SW 1271 (cell line): ENCODE measurements around the gene TXNDC16.
"Not testable (repeated sequence)": the region's sequence is repeated elsewhere in the genome, so short reads cannot be mapped to it uniquely, and the experiment has no call there.

ENCODE experiments used
- DNase-seq, 2 experiments: peaks; one replicate each; lab custom pipeline; 2025; lab: John Stamatoyannopoulos, UW

TXNDC16 gene

GRCh38 chr14:52552063-52552988 is at the start of gene TXNDC16, which contains the start of gene GPR137C:
TSS of gene TXNDC16 (minus strand) at chr14:52552505. CDS start at chr14:52543557, 8,948 bp downstream.
TSS of gene GPR137C (plus strand) at chr14:52552836. CDS start at chr14:52553148, 312 bp downstream.
- DNase-seq, result peak; percentile 99

- no peak for DNase-seq
These were observed 47.7 kb upstream of the TXNDC16 start for GRCh38 chr14:52599974-52600373.

DNA sequence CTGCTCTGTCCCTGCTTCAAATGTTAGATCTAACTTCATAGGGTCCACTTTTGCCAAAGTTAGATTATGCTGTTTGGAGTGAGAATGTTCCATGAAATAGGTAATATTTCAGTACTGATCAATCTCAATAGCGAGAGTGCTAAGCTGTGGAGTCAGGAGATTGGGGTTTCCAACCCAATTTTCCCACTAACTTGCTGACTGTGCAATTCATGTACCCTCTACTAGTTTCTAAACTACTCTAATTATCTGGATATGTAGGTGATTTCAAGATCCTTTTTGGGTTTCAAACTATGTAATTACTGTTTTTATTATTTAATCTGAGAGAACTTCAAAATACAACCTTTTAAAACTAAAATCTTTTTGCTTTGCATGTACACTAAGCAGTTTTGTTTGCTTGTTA is 46.3 kb upstream of the TXNDC16 start:
- no peak for DNase-seq

DNA sequence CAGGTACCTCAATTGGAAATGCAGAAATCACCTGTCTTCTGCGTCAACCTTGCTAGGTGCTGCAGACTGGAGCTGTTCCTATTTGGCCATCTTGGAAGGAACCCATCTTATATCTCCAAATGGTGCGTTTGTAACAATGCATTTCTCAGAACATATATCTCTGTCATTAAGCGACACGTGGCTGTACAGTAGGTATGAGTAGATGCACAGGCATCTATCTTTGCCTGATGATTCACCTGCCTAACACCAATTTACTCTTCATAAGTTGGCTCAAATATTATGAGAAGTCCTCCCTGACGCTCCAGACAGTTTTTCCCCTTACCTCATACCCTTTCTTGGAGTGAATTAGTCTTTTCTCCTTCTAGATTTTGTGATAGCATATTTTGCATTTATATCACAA is 44.6 kb upstream of the TXNDC16 start:
- no peak for DNase-seq

DNA sequence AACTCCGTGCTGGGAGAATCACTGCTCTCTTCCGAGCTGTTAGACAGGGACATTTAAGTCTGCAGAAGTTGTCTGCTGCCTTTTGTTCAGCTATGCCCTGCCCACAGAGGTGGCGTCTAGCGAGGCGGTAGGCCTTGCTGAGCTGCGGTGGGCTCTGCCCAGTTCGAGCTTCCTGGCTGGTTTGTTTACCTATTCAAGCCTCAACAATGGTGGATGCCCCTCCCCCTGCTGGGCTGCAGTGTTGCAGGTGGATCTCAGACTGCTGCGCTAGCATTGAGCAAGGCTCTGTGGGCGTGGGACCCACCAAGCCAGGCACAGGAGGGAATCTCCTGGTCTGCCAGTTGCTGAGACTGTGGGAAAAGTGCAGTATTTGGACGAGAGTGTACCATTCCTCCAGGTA is 44.0 kb upstream of the TXNDC16 start:
- DNase-seq, result no peak

DNA sequence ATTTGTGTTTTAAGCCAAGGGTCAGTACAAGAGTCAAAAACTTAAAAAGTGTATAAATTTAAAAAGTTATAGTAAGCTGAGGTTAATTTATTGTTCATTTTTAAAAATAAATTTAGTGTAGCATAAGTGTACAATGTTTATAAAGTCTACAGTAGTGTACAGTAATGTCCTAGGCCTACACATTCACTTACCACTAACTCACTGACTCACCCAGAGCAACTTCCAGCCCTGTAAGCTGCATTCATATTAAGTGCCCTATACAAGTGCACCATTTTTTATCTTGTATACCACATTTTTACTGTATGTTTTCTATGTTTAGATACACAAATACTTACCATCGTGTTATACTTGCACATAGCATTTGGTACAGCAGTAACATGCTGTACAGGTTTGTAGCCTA is 38.0 kb upstream of the TXNDC16 start:
- DNase-seq, result no peak

- DNase-seq, result no peak
These were observed 37.3 kb upstream of the TXNDC16 start for GRCh38 chr14:52589646-52590045.

DNA sequence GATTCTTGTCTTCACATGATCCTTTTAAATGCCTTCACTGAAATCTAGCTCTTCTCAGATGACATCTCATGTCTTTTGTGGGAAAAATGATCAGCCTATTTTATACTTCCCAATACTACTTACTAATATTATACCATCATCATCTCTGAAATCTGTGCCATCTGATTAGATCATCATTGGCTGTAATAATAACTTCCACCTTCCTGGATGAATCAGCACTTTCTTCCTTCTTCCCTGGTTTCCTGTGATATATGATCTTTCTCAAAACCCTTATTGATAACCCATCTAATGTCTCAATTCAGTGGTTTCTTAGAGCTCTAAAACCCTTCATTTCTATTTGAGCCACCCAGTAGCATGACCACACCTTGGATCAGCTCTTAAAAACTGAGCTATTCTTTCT is 31.2 kb upstream of the TXNDC16 start:
- no peak for DNase-seq

DNA sequence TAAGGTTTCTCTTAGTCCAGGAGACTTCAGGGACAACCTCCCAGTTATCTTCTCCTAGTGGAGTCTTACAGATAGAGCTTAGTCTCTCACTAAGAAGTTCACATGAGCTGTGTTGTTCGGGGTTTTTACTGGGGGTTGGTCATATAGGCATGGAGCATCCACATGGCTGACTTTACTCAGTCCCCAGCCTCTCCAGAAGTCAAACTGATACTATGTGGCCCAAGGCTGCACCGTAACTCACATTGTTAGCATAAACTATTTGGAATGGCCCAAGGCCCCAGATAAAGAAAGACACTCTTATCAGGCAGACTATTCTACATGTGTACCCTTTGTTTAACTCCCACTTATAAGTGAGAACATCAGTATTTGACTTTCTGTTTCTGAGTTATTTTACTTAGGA is 23.6 kb upstream of the TXNDC16 start:
- no peak for DNase-seq

DNA sequence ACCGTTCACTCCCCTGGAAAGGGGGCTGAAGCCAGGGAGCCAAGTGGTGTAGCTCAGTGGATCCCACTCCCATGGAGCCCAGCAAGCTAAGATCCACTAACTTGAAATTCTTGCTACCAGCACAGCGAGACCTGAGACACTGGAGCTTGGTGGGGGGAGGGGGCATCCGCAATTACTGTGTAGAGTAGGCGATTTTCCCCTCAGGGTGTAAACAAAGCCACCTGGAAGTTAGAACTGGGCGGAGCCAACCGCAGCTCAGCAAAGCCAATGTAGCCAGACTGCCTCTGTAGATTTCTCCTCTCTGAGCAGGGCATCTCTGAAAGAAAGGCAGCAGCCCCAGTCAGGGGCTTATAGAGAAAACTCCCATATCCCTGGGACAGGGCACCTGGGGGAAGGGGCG is 16.1 kb upstream of the TXNDC16 start:
- DNase-seq, result not testable (repeated sequence)

- DNase-seq, result peak in 1 of 2 experiments; percentile 4
These were observed 10.8 kb upstream of the TXNDC16 start for GRCh38 chr14:52563120-52563519.

- no peak for DNase-seq
These were observed 6.4 kb upstream of the TXNDC16 start for GRCh38 chr14:52558688-52559087.

DNA sequence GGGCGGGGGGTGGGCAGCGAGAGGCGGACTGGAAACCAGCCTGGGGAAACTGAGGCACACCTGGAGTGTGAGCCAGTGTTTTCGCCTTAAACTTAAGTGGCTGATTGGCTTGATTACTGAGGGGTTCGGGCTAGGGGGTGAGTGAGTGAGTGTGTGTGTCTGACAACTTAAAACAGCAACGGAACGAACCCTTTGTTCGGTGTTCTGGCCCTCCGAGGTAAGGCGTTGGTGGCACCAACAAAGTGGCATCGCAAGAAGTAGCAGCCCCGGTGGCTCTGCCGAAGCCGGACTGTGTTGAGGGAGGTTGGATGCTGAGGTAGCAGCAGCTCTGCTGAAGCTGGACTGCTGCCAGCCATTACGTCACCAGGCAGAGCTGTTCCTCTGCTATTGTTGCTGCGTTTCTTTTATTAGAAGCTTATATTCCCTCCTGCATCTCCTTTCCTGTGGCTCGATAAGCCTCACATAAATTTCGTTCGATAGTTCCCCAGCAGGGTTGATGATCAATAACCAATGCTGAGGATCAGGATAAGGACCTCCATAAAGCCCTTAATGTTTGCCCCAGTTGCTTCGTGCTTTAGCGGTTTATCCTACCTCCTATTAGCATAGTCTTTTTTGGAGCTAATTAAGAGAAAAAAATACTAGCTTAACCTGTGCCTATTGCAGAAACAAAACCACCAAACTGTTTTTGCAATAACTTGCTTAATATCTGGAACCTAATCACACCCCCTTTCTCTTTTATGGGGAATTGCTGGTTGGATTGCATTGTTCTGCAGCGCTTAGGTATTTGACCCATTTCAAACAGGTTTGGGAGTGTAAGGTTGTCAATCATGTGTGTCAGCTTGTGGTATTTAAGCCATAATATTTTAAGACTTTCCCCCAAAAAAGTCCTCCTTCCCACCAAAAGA is 1.6 kb upstream of the TXNDC16 start:
- peak in 1 of 2 experiments; percentile 48 for DNase-seq

DNA sequence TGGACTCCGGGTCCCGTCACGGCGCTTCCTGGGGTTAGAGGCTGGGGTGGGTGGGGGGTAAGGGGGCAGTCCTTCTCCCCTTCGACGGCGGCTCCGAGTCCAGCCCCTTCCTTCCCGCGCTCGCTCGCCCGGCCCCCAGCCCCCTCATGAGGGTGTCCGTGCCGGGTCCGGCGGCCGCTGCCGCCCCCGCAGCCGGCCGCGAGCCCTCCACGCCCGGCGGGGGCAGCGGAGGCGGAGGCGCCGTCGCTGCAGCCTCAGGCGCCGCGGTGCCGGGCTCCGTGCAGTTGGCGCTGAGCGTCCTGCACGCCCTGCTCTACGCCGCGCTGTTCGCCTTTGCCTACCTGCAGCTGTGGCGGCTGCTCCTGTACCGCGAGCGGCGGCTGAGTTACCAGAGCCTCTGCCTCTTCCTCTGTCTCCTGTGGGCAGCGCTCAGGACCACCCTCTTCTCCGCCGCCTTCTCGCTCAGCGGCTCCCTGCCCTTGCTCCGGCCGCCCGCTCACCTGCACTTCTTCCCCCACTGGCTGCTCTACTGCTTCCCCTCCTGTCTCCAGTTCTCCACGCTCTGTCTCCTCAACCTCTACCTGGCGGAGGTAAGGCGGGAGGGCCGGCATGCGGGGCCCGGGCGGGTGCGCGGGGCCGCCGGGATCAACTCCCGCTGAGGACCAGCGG is 831 bp upstream of the TXNDC16 start:
- peak in 1 of 2 experiments; percentile 21 for DNase-seq

DNA sequence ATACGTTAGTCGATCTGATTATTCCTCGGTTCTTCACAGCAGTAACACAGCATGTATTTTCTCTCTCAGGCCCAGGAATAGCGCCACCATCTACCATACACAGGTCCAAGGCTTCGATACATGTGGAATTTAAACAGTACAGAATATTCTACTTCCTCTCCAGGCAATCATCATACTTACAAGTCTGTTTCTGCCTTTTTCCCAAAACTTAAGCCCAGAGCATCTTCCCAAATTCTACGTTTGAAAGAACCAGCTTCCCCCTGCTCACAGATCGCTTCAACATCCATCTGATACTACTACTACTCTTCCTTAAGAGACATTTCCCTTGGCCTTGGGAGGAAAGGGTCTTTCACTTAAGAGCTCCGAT is 626 bp downstream of the TXNDC16 start:
- peak in 1 of 2 experiments; percentile 66 for DNase-seq

DNA sequence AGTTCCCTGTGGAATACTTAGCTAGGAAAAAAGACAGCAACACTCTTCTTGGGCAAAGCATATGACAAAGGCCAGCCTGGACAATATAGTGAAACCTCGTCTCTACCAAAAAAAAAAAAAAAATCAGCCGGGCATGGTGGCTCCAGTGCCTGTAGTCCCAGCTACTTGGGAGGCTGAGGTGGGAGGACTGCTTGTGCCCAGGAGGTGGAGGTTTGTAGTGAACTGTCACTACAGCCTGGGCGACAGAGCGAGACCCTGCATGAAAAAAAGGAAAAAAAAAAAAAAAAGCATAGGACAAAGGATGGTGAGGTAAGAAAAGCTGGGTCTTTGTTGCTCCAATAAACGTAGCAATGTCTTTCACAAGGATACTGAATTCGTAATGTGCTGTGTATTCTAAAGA is 1.1 kb downstream of the TXNDC16 start:
- no peak for DNase-seq

- DNase-seq, result no peak
These were observed 1.6 kb downstream of the TXNDC16 start for GRCh38 chr14:52550661-52551060.

- DNase-seq, result no peak
These were observed 4.8 kb downstream of the TXNDC16 start for GRCh38 chr14:52547526-52547925.

- no peak for DNase-seq
These were observed 5.3 kb downstream of the TXNDC16 start for GRCh38 chr14:52547027-52547426.

DNA sequence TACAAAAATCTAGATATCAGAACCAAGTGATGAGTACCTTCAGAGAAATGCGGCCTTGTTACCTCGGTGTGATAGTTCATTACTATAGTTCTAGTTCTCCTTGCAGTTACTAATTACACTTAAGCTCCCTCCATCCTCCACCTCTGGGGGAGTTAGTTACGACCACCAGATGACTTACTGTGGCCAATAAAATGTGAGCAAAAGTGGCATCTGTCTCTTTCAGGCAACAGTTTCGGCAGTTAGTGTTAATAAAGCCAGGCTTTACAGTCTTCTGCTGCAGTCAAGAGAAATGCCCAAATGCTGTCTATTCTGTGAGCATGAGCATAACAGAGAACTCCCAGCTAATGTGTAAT is 6.0 kb downstream of the TXNDC16 start:
- no peak for DNase-seq

DNA sequence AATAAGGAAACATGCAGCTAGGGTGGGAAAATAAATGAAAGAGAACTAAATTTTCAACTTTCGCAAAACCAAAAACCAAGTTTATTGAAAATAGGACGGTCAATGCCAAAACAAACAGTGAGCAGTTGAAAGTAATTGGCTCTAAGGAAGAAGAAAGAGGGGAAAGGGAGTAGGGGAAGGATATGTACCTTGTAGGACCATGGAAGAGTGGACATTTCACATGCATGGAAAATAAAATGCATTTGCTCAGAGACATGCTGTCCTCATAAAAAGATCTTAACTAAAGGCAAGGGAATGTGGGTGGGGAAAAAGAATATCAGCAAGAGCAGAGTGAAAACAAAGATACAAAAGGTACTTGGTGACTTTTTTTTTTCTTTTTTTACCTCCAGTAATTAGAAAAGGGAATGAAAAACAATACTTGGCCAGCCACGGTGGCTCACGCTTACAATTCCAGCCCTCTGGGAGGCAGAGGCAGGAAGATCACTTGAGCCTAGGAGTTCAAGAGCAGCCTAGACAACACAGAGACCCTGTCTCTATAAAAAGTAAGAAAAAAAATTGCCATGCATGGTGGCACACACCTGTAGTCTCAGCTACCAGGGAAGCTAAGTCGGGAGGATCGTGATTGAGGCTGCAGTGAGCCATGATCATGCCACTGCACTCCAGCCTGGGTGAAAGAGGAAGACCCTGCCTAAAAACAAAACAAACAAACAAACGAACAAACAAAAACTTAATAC is 6.6 kb downstream of the TXNDC16 start:
- no peak for DNase-seq

DNA sequence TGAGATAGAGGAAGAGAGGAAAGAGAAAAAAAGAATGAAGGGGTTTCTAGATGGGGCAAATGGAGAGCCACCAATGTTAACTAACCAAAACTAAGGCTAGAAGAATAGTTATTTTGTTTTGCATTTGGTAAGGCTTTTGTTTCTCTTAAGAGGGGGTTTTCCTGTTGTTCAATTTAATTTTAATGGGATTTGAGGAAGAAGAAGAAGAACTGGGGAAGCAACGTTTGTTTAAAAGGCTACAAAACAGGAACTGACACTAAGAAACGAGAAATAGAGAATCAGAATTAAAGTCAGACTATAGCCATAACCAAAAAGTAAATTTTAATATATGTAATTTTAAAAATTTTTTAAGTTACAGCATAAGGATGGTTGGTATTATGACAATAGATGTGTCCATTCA is 13.7 kb downstream of the TXNDC16 start:
- DNase-seq, result no peak
